Keratinocyte (primary cell): ENCODE results near the gene AFF4. TPM values are rescaled to one million over a fixed set of nuclear protein-coding genes. Genes with fewer than 3 reads are reported as not detected.

Source experiments
- DNase-seq: peaks from one replicate; pipeline ENCODE4 v3.0.0-alpha.2; 2011; ENCODE audit warnings: low read depth, missing footprints, low spot score
- FAIRE-seq: peaks from 2 replicates; lab custom pipeline; 2011; peaks lifted over from hg19 to GRCh38; lab: Jason Lieb, UNC
- H2AFZ ChIP-seq: 2 replicates; pipeline ENCODE4 v1.6.0; 2012; ENCODE audit warnings: low read length, control low read depth, inconsistent platforms; ENCODE audit not compliant: control insufficient read depth
- H3K27ac ChIP-seq: 2 replicates; pipeline ENCODE4 v1.5.1; 2011; ENCODE audit warnings: low read length; ENCODE audit not compliant: control insufficient read depth, insufficient read depth
- H3K27me3 ChIP-seq: 3 replicates; pipeline ENCODE4 v1.6.0; 2011; ENCODE audit warnings: low read length; ENCODE audit not compliant: control insufficient read depth, insufficient read depth; ENCODE audit errors: extremely low read depth
- H3K36me3 ChIP-seq, 2 experiments: 2 replicates in 1 of 2; 3 replicates in 1 of 2; pipeline ENCODE4 v1.5.1; 2011; ENCODE audit warnings: low read length in 2 of 2, mild to moderate bottlenecking in 1 of 2; ENCODE audit not compliant: control insufficient read depth in 2 of 2, insufficient read depth in 2 of 2; ENCODE audit errors: extremely low read depth in 1 of 2
- H3K4me1 ChIP-seq: 3 replicates; pipeline ENCODE4 v1.5.1; 2011; ENCODE audit warnings: low read length; ENCODE audit not compliant: control insufficient read depth, insufficient read depth; ENCODE audit errors: extremely low read depth
- H3K4me2 ChIP-seq: 3 replicates; pipeline ENCODE4 v1.6.0; 2011; ENCODE audit warnings: low read depth, low read length; ENCODE audit not compliant: control insufficient read depth, insufficient read depth; ENCODE audit errors: extremely low read depth
- H3K4me3 ChIP-seq, 3 experiments: fragments of 200-600 bp in 1 of 3; sonication (generic) in 1 of 3; 2 replicates in 2 of 3; 3 replicates in 1 of 3; pipeline ENCODE4 v1.5.1; 2011 to 2016; ENCODE audit warnings: low read length in 3 of 3, mild to moderate bottlenecking in 3 of 3, control low read depth in 2 of 3, inconsistent platforms in 1 of 3, low read depth in 1 of 3, mixed read lengths in 1 of 3, mixed run types in 1 of 3, moderate library complexity in 1 of 3; ENCODE audit not compliant: control insufficient read depth in 2 of 3, insufficient read depth in 2 of 3; ENCODE audit errors: extremely low read depth in 1 of 3
- H3K79me2 ChIP-seq: 2 replicates; pipeline ENCODE4 v1.6.0; 2012; ENCODE audit warnings: low read length; ENCODE audit not compliant: control insufficient read depth, insufficient read depth
- H3K9ac ChIP-seq: 3 replicates; pipeline ENCODE4 v1.6.0; 2011; ENCODE audit warnings: low read length; ENCODE audit not compliant: control insufficient read depth, insufficient read depth; ENCODE audit errors: extremely low read depth
- H3K9me1 ChIP-seq: 3 replicates; pipeline ENCODE4 v1.6.0; 2011; ENCODE audit warnings: low read length; ENCODE audit not compliant: control insufficient read depth, insufficient read depth; ENCODE audit errors: extremely low read depth
- H3K9me3 ChIP-seq: 2 replicates; pipeline ENCODE4 v1.5.1; 2012; ENCODE audit warnings: low read depth, low read length; ENCODE audit not compliant: control insufficient read depth
- H4K20me1 ChIP-seq: 3 replicates; pipeline ENCODE4 v1.6.0; 2011; ENCODE audit warnings: low read length; ENCODE audit not compliant: control insufficient read depth, insufficient read depth; ENCODE audit errors: extremely low read depth
- CTCF ChIP-seq, 3 experiments: IDR thresholded peaks in 1 of 3; conservative IDR thresholded peaks in 1 of 3; optimal IDR thresholded peaks in 1 of 3; 2 replicates in 2 of 3; 3 replicates in 1 of 3; pipeline versions ENCODE3 to v1.5.1; 2011; ENCODE audit warnings: low read length in 3 of 3, mild to moderate bottlenecking in 3 of 3, moderate library complexity in 2 of 3, control low read depth in 1 of 3, inconsistent platforms in 1 of 3; ENCODE audit not compliant: insufficient read depth in 2 of 3; ENCODE audit errors: extremely low read depth in 1 of 3
- EZH2 ChIP-seq: IDR thresholded peaks from one replicate; pipeline ENCODE4 v1.6.1; 2012; ENCODE audit warnings: inconsistent platforms, mild to moderate bottlenecking, low read length, moderate library complexity
- dilution Hi-C: fragments of 300-500 bp; cut with MboI; formaldehyde crosslinking; loops from one replicate; pipeline ENCODE4 v1.7.0; 2020; ENCODE audit warnings: low sequenced_read_pairs; ENCODE audit not compliant: extremely low pct_ligation_motif_present
- polyA plus RNA-seq, 5 experiments: library from polyadenylated mRNA; depleted of rRNA in 3 of 5; stranded (reverse) in 3 of 5; stranded (forward) in 1 of 5; unstranded in 1 of 5; fragments of >200 nt; gene quantifications; 1 replicate in 1 of 5; 2 replicates in 3 of 5; 3 replicates in 1 of 5; pipeline versions ENCODE4 v1.2.1 to v1.2.3, GENCODE V29; 2011 to 2012; ENCODE audit warnings: missing spikeins in 2 of 5, low read depth in 1 of 5, low replicate concordance in 1 of 5

AFF4 gene
- polyA plus RNA-seq, 1 donor (not counting 4 experiments of a cell fraction or from before 2014, with no cell fraction given): 51.3 TPM

- no peak overlapping the region for H2AFZ ChIP-seq
- H3K9ac ChIP-seq: no peak overlapping the region
- dilution Hi-C loops: no loop called here
- peaks cover 6% of the 10 kb centered on the region for H3K4me1 ChIP-seq
- DNase-seq: no peak
- no peak for FAIRE-seq
- peaks cover 7 to 22% of the 10 kb centered on the region in 2 experiments for H3K36me3 ChIP-seq
- peaks cover 2% of the 10 kb centered on the region for H4K20me1 ChIP-seq
- H3K4me2 ChIP-seq: no peak overlapping the region
- no peaks in the 10 kb centered on the region for H3K9me1 ChIP-seq
- peaks cover 15% of the 10 kb centered on the region for H3K79me2 ChIP-seq
- H3K9me3 ChIP-seq: no peaks in the 10 kb centered on the region
- no peak for TF ChIP-seq CTCF (optimal IDR thresholded peaks at IDR 0.05 in 1 of 3, IDR thresholded peaks at IDR 0.05 in 1 of 3, conservative IDR thresholded peaks at IDR 0.05 in 1 of 3; ENCODE audit: extremely low read depth in 1 of 3, insufficient read depth in 2 of 3, low read length in 3 of 3)
- TF ChIP-seq EZH2: no peak
- no peak overlapping the region for H3K27ac ChIP-seq
- H3K4me3 ChIP-seq: no peak overlapping the region
- no peaks in the 10 kb centered on the region for H3K27me3 ChIP-seq
Observed at GRCh38 chr5:132871459-132872284, 91.8 kb downstream of the AFF4 start.

- no peak for TF ChIP-seq CTCF (optimal IDR thresholded peaks at IDR 0.05 in 1 of 3, IDR thresholded peaks at IDR 0.05 in 1 of 3, conservative IDR thresholded peaks at IDR 0.05 in 1 of 3; ENCODE audit: extremely low read depth in 1 of 3, insufficient read depth in 2 of 3, low read length in 3 of 3)
- TF ChIP-seq EZH2: no peak
- no peak overlapping the region for H2AFZ ChIP-seq
- dilution Hi-C loops: no loop called here
- H3K4me3 ChIP-seq: no peak overlapping the region
- H3K9me3 ChIP-seq: no peaks in the 10 kb centered on the region
- peaks cover 17% of the 10 kb centered on the region for H3K79me2 ChIP-seq
- FAIRE-seq: no peak
- H3K27ac ChIP-seq: no peak overlapping the region
- no peak for DNase-seq
- H4K20me1 ChIP-seq: peaks cover 2% of the 10 kb centered on the region
- no peak overlapping the region for H3K4me2 ChIP-seq
- no peak overlapping the region for H3K9ac ChIP-seq
- H3K27me3 ChIP-seq: no peaks in the 10 kb centered on the region
- H3K36me3 ChIP-seq: peaks cover 7 to 22% of the 10 kb centered on the region in 2 experiments
- peaks cover 10% of the 10 kb centered on the region for H3K4me1 ChIP-seq
- no peaks in the 10 kb centered on the region for H3K9me1 ChIP-seq
Observed at GRCh38 chr5:132870801-132871200, 92.6 kb downstream of the AFF4 start.
